ENCODE results near the gene TRPC1.
"Not testable (repeated sequence)": the region's sequence is repeated elsewhere in the genome, so short reads cannot be mapped to it uniquely, and the experiment has no call there.

TRPC1 gene

GRCh38 chr3:142752605-142753004 lies 28.8 kb downstream of the TRPC1 start:
- WGBS (ENCODE audit: extremely low coverage, insufficient coverage, low lambda C conversion rate): no CpG with 5 or more reads among the region's 4 CpGs
- H3K56ac ChIP-seq (ENCODE audit: low read length); H3K4me1 ChIP-seq (ENCODE audit: control insufficient read depth, low read depth, low read length): not testable (repeated sequence)

DNA sequence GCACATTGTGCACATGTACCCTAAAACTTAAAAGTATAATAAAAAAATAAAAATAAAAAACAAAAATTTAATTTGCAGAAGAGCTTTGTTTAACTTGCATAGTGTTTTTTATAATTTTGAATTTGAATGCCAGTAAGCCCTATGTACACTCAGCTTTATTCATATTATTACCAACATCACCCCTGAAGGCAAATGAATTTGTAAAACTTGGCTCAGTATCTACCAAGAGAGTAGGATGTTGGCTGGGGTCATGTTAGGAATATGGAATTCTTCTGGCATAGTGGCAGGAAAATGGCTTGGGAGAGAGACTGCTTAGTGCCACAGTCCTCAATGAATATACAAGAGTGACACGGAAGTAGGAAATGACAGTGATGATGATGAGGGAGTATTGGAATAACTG lies 30.7 kb downstream of the TRPC1 start:
- no peaks in the 10 kb centered on the region for H3K4me1 ChIP-seq (ENCODE audit: control insufficient read depth, low read depth, low read length)
- no peak overlapping the region for H3K4me2 ChIP-seq (ENCODE audit: low read length)
- no peak overlapping the region for H3K23ac ChIP-seq (ENCODE audit: low read length)
- H3K9ac ChIP-seq (ENCODE audit: low read length): no peak overlapping the region
- no peak overlapping the region for H2BK5ac ChIP-seq (ENCODE audit: low read length)
- no peaks in the 10 kb centered on the region for H3K36me3 ChIP-seq (ENCODE audit: control insufficient read depth, insufficient read depth, low read length)
- no peak overlapping the region for H3K4me3 ChIP-seq (ENCODE audit: low read length)
- no peak overlapping the region for H2BK15ac ChIP-seq (replicated peaks; ENCODE audit: low read depth)
- no peak overlapping the region for H4K5ac ChIP-seq (ENCODE audit: low read length)
- DNase-seq: no peak
- no peak overlapping the region for H3K27ac ChIP-seq (ENCODE audit: low read depth, low read length)
- H2BK120ac ChIP-seq (ENCODE audit: low read depth, low read length): no peak overlapping the region
- H3K56ac ChIP-seq (ENCODE audit: low read length): no peak overlapping the region
- H4K8ac ChIP-seq (ENCODE audit: low read depth, low read length): no peak overlapping the region
- H3K18ac ChIP-seq (ENCODE audit: low read length): no peak overlapping the region
- H3K79me1 ChIP-seq (ENCODE audit: low read length): no peaks in the 10 kb centered on the region
- no peaks in the 10 kb centered on the region for H3K79me2 ChIP-seq (ENCODE audit: control insufficient read depth, insufficient read depth, low read length)
- no peak overlapping the region for H3K4ac ChIP-seq (ENCODE audit: low read depth, low read length)
- no peaks in the 10 kb centered on the region for H3K27me3 ChIP-seq (ENCODE audit: insufficient read depth, low read length, poor library complexity)
- no CpG with 5 or more reads among the region's 1 CpG for WGBS (ENCODE audit: extremely low coverage, insufficient coverage, low lambda C conversion rate)
- no peak overlapping the region for H2AK5ac ChIP-seq (ENCODE audit: low read length)

More at GRCh38 chr3:142752605-142753004, 28.8 kb downstream of the TRPC1 start:
- DNase-seq; H4K8ac ChIP-seq (ENCODE audit: low read depth, low read length); H3K27ac ChIP-seq (ENCODE audit: low read depth, low read length); H2BK120ac ChIP-seq (ENCODE audit: low read depth, low read length); H2BK15ac ChIP-seq (replicated peaks; ENCODE audit: low read depth); H3K36me3 ChIP-seq (ENCODE audit: control insufficient read depth, insufficient read depth, low read length); H3K4me3 ChIP-seq (ENCODE audit: low read length); H3K23ac ChIP-seq (ENCODE audit: low read length); H3K18ac ChIP-seq (ENCODE audit: low read length); H2AK5ac ChIP-seq (ENCODE audit: low read length); H3K9ac ChIP-seq (ENCODE audit: low read length); H3K79me1 ChIP-seq (ENCODE audit: low read length); H3K27me3 ChIP-seq (ENCODE audit: insufficient read depth, low read length, poor library complexity); H3K79me2 ChIP-seq (ENCODE audit: control insufficient read depth, insufficient read depth, low read length); H4K5ac ChIP-seq (ENCODE audit: low read length); H3K4ac ChIP-seq (ENCODE audit: low read depth, low read length); H2BK5ac ChIP-seq (ENCODE audit: low read length); H3K4me2 ChIP-seq (ENCODE audit: low read length): not testable (repeated sequence)

- Histone ChIP-seq H3K27me3 (ENCODE audit: insufficient read depth, low read length, poor library complexity) (no peaks in the 10 kb centered on the region), H3K9ac (ENCODE audit: low read length) (no peak overlapping the region)
Measured at GRCh38 chr3:142768338-142768737, 44.5 kb downstream of the TRPC1 start.

DNA sequence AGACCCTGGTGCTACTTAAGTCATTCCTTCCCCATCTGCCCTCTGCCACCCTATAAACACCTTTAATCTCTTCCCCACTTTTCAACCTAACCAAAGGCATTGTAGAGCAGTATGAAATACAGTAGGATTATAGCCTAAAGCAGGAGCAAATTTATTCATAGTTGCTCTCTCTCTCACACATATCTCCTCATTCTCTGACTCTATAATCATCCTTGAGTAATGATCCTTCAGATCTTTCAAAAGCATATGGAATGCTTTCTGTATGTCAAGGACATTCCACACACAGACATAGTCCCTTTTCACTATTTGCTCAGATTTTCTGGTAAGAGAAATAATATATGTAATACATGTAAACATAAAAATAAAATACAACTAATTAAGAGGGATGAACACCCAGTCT lies 54.1 kb downstream of the TRPC1 start:
- no peaks in the 10 kb centered on the region for H3K79me2 ChIP-seq (ENCODE audit: control insufficient read depth, insufficient read depth, low read length)
- no peaks in the 10 kb centered on the region for H3K79me1 ChIP-seq (ENCODE audit: low read length)
- no peaks in the 10 kb centered on the region for H3K27me3 ChIP-seq (ENCODE audit: insufficient read depth, low read length, poor library complexity)
- no peak overlapping the region for H2BK120ac ChIP-seq (ENCODE audit: low read depth, low read length)
- DNase-seq: peak; percentile 29
- no peak overlapping the region for H2AK5ac ChIP-seq (ENCODE audit: low read length)
- no peak overlapping the region for H4K8ac ChIP-seq (ENCODE audit: low read depth, low read length)
- H2BK5ac ChIP-seq (ENCODE audit: low read length): no peak overlapping the region
- H3K18ac ChIP-seq (ENCODE audit: low read length): no peak overlapping the region
- no peak overlapping the region for H3K23ac ChIP-seq (ENCODE audit: low read length)
- no peak overlapping the region for H3K56ac ChIP-seq (ENCODE audit: low read length)
- no peaks in the 10 kb centered on the region for H3K4me1 ChIP-seq (ENCODE audit: control insufficient read depth, low read depth, low read length)
- H3K4me2 ChIP-seq (ENCODE audit: low read length): no peak overlapping the region
- H3K4ac ChIP-seq (ENCODE audit: low read depth, low read length): no peak overlapping the region
- no peak overlapping the region for H4K5ac ChIP-seq (ENCODE audit: low read length)
- H3K4me3 ChIP-seq (ENCODE audit: low read length): no peak overlapping the region
- no peak overlapping the region for H3K27ac ChIP-seq (ENCODE audit: low read depth, low read length)
- no peak overlapping the region for H3K9ac ChIP-seq (ENCODE audit: low read length)
- H3K36me3 ChIP-seq (ENCODE audit: control insufficient read depth, insufficient read depth, low read length): no peaks in the 10 kb centered on the region
- H2BK15ac ChIP-seq (replicated peaks; ENCODE audit: low read depth): no peak overlapping the region

More at GRCh38 chr3:142768338-142768737, 44.5 kb downstream of the TRPC1 start:
- Histone ChIP-seq H2BK120ac (ENCODE audit: low read depth, low read length) (no peak overlapping the region), H3K18ac (ENCODE audit: low read length) (no peak overlapping the region), H4K8ac (ENCODE audit: low read depth, low read length) (no peak overlapping the region), H3K36me3 (ENCODE audit: control insufficient read depth, insufficient read depth, low read length) (no peaks in the 10 kb centered on the region), H3K4me2 (ENCODE audit: low read length) (no peak overlapping the region), H3K79me2 (ENCODE audit: control insufficient read depth, insufficient read depth, low read length) (no peaks in the 10 kb centered on the region), H3K23ac (ENCODE audit: low read length) (no peak overlapping the region), H3K27ac (ENCODE audit: low read depth, low read length) (no peak overlapping the region), H2BK15ac (replicated peaks; ENCODE audit: low read depth) (no peak overlapping the region), H3K4me1 (ENCODE audit: control insufficient read depth, low read depth, low read length) (no peaks in the 10 kb centered on the region), H3K4ac (ENCODE audit: low read depth, low read length) (no peak overlapping the region), H2AK5ac (ENCODE audit: low read length) (no peak overlapping the region), H3K4me3 (ENCODE audit: low read length) (no peak overlapping the region), H3K79me1 (ENCODE audit: low read length) (no peaks in the 10 kb centered on the region), H2BK5ac (ENCODE audit: low read length) (no peak overlapping the region), H3K56ac (ENCODE audit: low read length) (no peak overlapping the region), H4K5ac (ENCODE audit: low read length) (no peak overlapping the region)
- no peak for DNase-seq

GRCh38 chr3:142778541-142778940 lies 54.7 kb downstream of the TRPC1 start:
- no peak for DNase-seq
- no CpG with 5 or more reads among the region's 2 CpGs for WGBS (ENCODE audit: extremely low coverage, insufficient coverage, low lambda C conversion rate)
- H3K27me3 ChIP-seq (ENCODE audit: insufficient read depth, low read length, poor library complexity): no peaks in the 10 kb centered on the region
- no peak overlapping the region for H3K4ac ChIP-seq (ENCODE audit: low read depth, low read length)
- H3K56ac ChIP-seq (ENCODE audit: low read length): no peak overlapping the region
- no peak overlapping the region for H3K27ac ChIP-seq (ENCODE audit: low read depth, low read length)
- H2BK120ac ChIP-seq (ENCODE audit: low read depth, low read length): no peak overlapping the region
- no peak overlapping the region for H3K4me2 ChIP-seq (ENCODE audit: low read length)
- no peak overlapping the region for H3K18ac ChIP-seq (ENCODE audit: low read length)
- H3K4me3 ChIP-seq (ENCODE audit: low read length): no peak overlapping the region
- H3K79me2 ChIP-seq (ENCODE audit: control insufficient read depth, insufficient read depth, low read length): no peaks in the 10 kb centered on the region
- no peak overlapping the region for H2AK5ac ChIP-seq (ENCODE audit: low read length)
- H3K79me1 ChIP-seq (ENCODE audit: low read length): no peaks in the 10 kb centered on the region
- no peak overlapping the region for H2BK15ac ChIP-seq (replicated peaks; ENCODE audit: low read depth)
- no peak overlapping the region for H3K23ac ChIP-seq (ENCODE audit: low read length)
- no peak overlapping the region for H4K8ac ChIP-seq (ENCODE audit: low read depth, low read length)
- H3K36me3 ChIP-seq (ENCODE audit: control insufficient read depth, insufficient read depth, low read length): no peaks in the 10 kb centered on the region
- no peak overlapping the region for H4K5ac ChIP-seq (ENCODE audit: low read length)
- no peaks in the 10 kb centered on the region for H3K4me1 ChIP-seq (ENCODE audit: control insufficient read depth, low read depth, low read length)
- no peak overlapping the region for H2BK5ac ChIP-seq (ENCODE audit: low read length)
- H3K9ac ChIP-seq (ENCODE audit: low read length): no peak overlapping the region

GRCh38 chr3:142779591-142779990 lies 55.8 kb downstream of the TRPC1 start:
- Histone ChIP-seq H4K8ac (ENCODE audit: low read depth, low read length) (no peak overlapping the region), H3K23ac (ENCODE audit: low read length) (no peak overlapping the region), H3K27ac (ENCODE audit: low read depth, low read length) (no peak overlapping the region), H3K9ac (ENCODE audit: low read length) (no peak overlapping the region), H3K4me3 (ENCODE audit: low read length) (no peak overlapping the region), H2AK5ac (ENCODE audit: low read length) (no peak overlapping the region), H3K4me2 (ENCODE audit: low read length) (no peak overlapping the region), H3K27me3 (ENCODE audit: insufficient read depth, low read length, poor library complexity) (no peaks in the 10 kb centered on the region), H3K79me2 (ENCODE audit: control insufficient read depth, insufficient read depth, low read length) (no peaks in the 10 kb centered on the region), H3K36me3 (ENCODE audit: control insufficient read depth, insufficient read depth, low read length) (no peaks in the 10 kb centered on the region), H2BK5ac (ENCODE audit: low read length) (no peak overlapping the region), H3K56ac (ENCODE audit: low read length) (no peak overlapping the region), H3K79me1 (ENCODE audit: low read length) (no peaks in the 10 kb centered on the region), H3K4me1 (ENCODE audit: control insufficient read depth, low read depth, low read length) (no peaks in the 10 kb centered on the region), H2BK15ac (replicated peaks; ENCODE audit: low read depth) (no peak overlapping the region), H3K4ac (ENCODE audit: low read depth, low read length) (no peak overlapping the region), H3K18ac (ENCODE audit: low read length) (no peak overlapping the region), H4K5ac (ENCODE audit: low read length) (no peak overlapping the region), H2BK120ac (ENCODE audit: low read depth, low read length) (no peak overlapping the region)
- DNase-seq: no peak

Data from mesendoderm (in vitro differentiated cells).